Endodermal cell (in vitro differentiated cells): Measurements from ENCODE around the gene UPF2. TPM values are rescaled to one million over a fixed set of nuclear protein-coding genes. Genes with fewer than 3 reads are reported as not detected.

Experiments used
- DNase-seq: peaks from one replicate; pipeline ENCODE4 v3.0.0-alpha.2; 2017
- H3K27ac ChIP-seq: 2 replicates; pipeline ENCODE4 v1.5.1; 2013; ENCODE audit warnings: mild to moderate bottlenecking, low read depth, low read length, moderate library complexity
- H3K27me3 ChIP-seq: 2 replicates; pipeline ENCODE4 v1.6.1; 2013; ENCODE audit warnings: mild to moderate bottlenecking, low read length, moderate library complexity; ENCODE audit not compliant: insufficient read depth, control insufficient read depth, poor library complexity, severe bottlenecking
- H3K36me3 ChIP-seq: 2 replicates; pipeline ENCODE4 v1.7.0; 2013; ENCODE audit warnings: mild to moderate bottlenecking, low read length, moderate library complexity; ENCODE audit not compliant: control insufficient read depth, insufficient read depth
- H3K4me1 ChIP-seq: one replicate; pipeline ENCODE4 v1.7.0; 2013; ENCODE audit warnings: low read length; ENCODE audit not compliant: control insufficient read depth, insufficient read depth
- H3K4me3 ChIP-seq: 2 replicates; pipeline ENCODE4 v1.5.1; 2013; ENCODE audit warnings: mild to moderate bottlenecking, low read length, moderate library complexity
- H3K9ac ChIP-seq: 2 replicates; pipeline ENCODE4 v1.6.1; 2013; ENCODE audit warnings: mild to moderate bottlenecking, low read length, moderate library complexity; ENCODE audit not compliant: poor library complexity, severe bottlenecking; ENCODE audit errors: extremely low read depth
- H3K9me3 ChIP-seq: 2 replicates; pipeline ENCODE4 v1.6.1; 2013; ENCODE audit warnings: mild to moderate bottlenecking, low read length, moderate library complexity; ENCODE audit not compliant: control insufficient read depth
- H3K27ac Mint-ChIP-seq: 2 replicates; pipeline ENCODE4 v1.8.0; 2020; ENCODE audit warnings: mixed read lengths
- H3K27me3 Mint-ChIP-seq: 2 replicates; pipeline ENCODE4 v1.8.0; 2021; ENCODE audit warnings: mild to moderate bottlenecking, mixed read lengths; ENCODE audit not compliant: insufficient read depth
- H3K36me3 Mint-ChIP-seq: 2 replicates; pipeline ENCODE4 v1.8.0; 2020; ENCODE audit warnings: low read depth, mixed read lengths
- H3K4me1 Mint-ChIP-seq: 2 replicates; pipeline ENCODE4 v1.8.0; 2020; ENCODE audit warnings: mixed read lengths
- H3K4me3 Mint-ChIP-seq: 2 replicates; pipeline ENCODE4 v1.8.0; 2020; ENCODE audit warnings: mild to moderate bottlenecking, moderate library complexity, mixed read lengths
- H3K9me3 Mint-ChIP-seq: 2 replicates; pipeline ENCODE4 v1.8.0; 2020; ENCODE audit warnings: mild to moderate bottlenecking, mixed read lengths
- CTCF ChIP-seq: fragments of 200-600 bp; sonication (generic); conservative IDR thresholded peaks from 2 replicates; pipeline ENCODE4 v1.5.0; 2021; ENCODE audit warnings: antibody characterized with exemption, mild to moderate bottlenecking
- WGBS, 2 experiments: methylation state at CpG; one replicate each; pipeline versions ENCODE4 v1.1.5 to v1.1.7; 2013; ENCODE audit warnings: missing lambda C conversion rate in 2 of 2, mixed read lengths in 1 of 2; ENCODE audit not compliant: insufficient coverage in 1 of 2, insufficient read length in 1 of 2; 5-methylcytosine and 5-hydroxymethylcytosine counted together
- total RNA-seq, 2 donors: library from RNA; stranded (reverse); fragmentation: NEBNext Ultra II Directional in 1 of 2; extraction: Animal tissue kit (Norgen Biotek cat#: 25700) in 1 of 2; gene quantifications; 2 replicates in 1 of 2; 3 replicates in 1 of 2; pipeline ENCODE4 v1.2.1, GENCODE V29; 2021

UPF2 gene
- total RNA-seq, 2 donors from 2014 or later, result 16.8 to 23.4 TPM

- 94 to 96% methylated on average over 5 to 7 of the region's 7 CpGs for WGBS, 2 experiments
- Histone ChIP-seq H3K9ac (no peak overlapping the region), H3K4me3 (no peak overlapping the region), H3K36me3 (peaks cover 69% of the 10 kb centered on the region), H3K9me3 (no peaks in the 10 kb centered on the region), H3K27me3 (no peaks in the 10 kb centered on the region), H3K27ac (no peak overlapping the region), H3K4me1 (no peaks in the 10 kb centered on the region)
- peaks cover 64% of the 10 kb centered on the region for H3K36me3 Mint-ChIP-seq
- H3K9me3 Mint-ChIP-seq, result no peaks in the 10 kb centered on the region
- no peak overlapping the region for H3K27ac Mint-ChIP-seq
- DNase-seq, result no peak
- no peaks in the 10 kb centered on the region for H3K27me3 Mint-ChIP-seq
- H3K4me1 Mint-ChIP-seq, result no peaks in the 10 kb centered on the region
- no peak overlapping the region for H3K4me3 Mint-ChIP-seq
- TF ChIP-seq CTCF, result no peak
Measured at GRCh38 chr10:11958956-11959355, 83.7 kb downstream of the UPF2 start.

- H3K4me1 Mint-ChIP-seq, result no peaks in the 10 kb centered on the region
- no peak for TF ChIP-seq CTCF
- Histone ChIP-seq H3K9me3 (no peaks in the 10 kb centered on the region), H3K27ac (no peak overlapping the region), H3K27me3 (no peaks in the 10 kb centered on the region), H3K9ac (no peak overlapping the region), H3K36me3 (peaks cover 77% of the 10 kb centered on the region), H3K4me3 (no peak overlapping the region), H3K4me1 (no peaks in the 10 kb centered on the region)
- peaks cover 63% of the 10 kb centered on the region for H3K36me3 Mint-ChIP-seq
- no peaks in the 10 kb centered on the region for H3K9me3 Mint-ChIP-seq
- WGBS, 2 experiments, result 85 to 99% methylated on average over 2 to 4 of the region's 5 CpGs
- no peak for DNase-seq
- H3K27me3 Mint-ChIP-seq, result no peaks in the 10 kb centered on the region
- H3K4me3 Mint-ChIP-seq, result no peak overlapping the region
- H3K27ac Mint-ChIP-seq, result no peak overlapping the region
Measured at GRCh38 chr10:11951695-11952094, 90.9 kb downstream of the UPF2 start.

GRCh38 chr10:11950325-11951018 lies 92.1 kb downstream of the UPF2 start:
- no peaks in the 10 kb centered on the region for H3K27me3 ChIP-seq
- Mint-ChIP-seq H3K9me3 (no peaks in the 10 kb centered on the region), H3K27me3 (no peaks in the 10 kb centered on the region), H3K36me3 (peaks cover 55% of the 10 kb centered on the region), H3K4me1 (no peaks in the 10 kb centered on the region), H3K27ac (no peak overlapping the region), H3K4me3 (no peak overlapping the region)
- peaks cover 77% of the 10 kb centered on the region for H3K36me3 ChIP-seq
- H3K4me3 ChIP-seq, result no peak overlapping the region
- TF ChIP-seq CTCF, result no peak
- no peak overlapping the region for H3K9ac ChIP-seq
- DNase-seq, result no peak
- H3K4me1 ChIP-seq, result no peaks in the 10 kb centered on the region
- WGBS, 2 experiments, result 94 to 98% methylated on average over 9 of the region's 9 CpGs
- no peak overlapping the region for H3K27ac ChIP-seq
- no peaks in the 10 kb centered on the region for H3K9me3 ChIP-seq
